Fibroblast of pulmonary artery (primary cell): Measurements from ENCODE around the gene DRD3.

ENCODE experiments used
- DNase-seq: peaks from one replicate; pipeline ENCODE4 v3.0.0-alpha.2; 2010; ENCODE audit warnings: low read depth
- H3K4me3 ChIP-seq: replicated peaks from 2 replicates; pipeline ENCODE4 v1.5.1; 2011; ENCODE audit warnings: low read depth, mild to moderate bottlenecking, control low read depth, low read length, moderate library complexity
- TF ChIP-seq, protein P1 (sequence below): IDR thresholded peaks from 2 replicates; pipeline ENCODE4 v1.5.1; 2011; ENCODE audit warnings: mild to moderate bottlenecking, control low read depth, low read length, inconsistent platforms; ENCODE audit errors: missing control alignments

Gene DRD3

GRCh38 chr3:114127517-114127916 lies 51.3 kb downstream of the DRD3 start:
- DNase-seq: peak; percentile 34
- H3K4me3 ChIP-seq: no peak overlapping the region
- TF ChIP-seq, protein P1, sequence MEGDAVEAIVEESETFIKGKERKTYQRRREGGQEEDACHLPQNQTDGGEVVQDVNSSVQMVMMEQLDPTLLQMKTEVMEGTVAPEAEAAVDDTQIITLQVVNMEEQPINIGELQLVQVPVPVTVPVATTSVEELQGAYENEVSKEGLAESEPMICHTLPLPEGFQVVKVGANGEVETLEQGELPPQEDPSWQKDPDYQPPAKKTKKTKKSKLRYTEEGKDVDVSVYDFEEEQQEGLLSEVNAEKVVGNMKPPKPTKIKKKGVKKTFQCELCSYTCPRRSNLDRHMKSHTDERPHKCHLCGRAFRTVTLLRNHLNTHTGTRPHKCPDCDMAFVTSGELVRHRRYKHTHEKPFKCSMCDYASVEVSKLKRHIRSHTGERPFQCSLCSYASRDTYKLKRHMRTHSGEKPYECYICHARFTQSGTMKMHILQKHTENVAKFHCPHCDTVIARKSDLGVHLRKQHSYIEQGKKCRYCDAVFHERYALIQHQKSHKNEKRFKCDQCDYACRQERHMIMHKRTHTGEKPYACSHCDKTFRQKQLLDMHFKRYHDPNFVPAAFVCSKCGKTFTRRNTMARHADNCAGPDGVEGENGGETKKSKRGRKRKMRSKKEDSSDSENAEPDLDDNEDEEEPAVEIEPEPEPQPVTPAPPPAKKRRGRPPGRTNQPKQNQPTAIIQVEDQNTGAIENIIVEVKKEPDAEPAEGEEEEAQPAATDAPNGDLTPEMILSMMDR: no peak

DNA sequence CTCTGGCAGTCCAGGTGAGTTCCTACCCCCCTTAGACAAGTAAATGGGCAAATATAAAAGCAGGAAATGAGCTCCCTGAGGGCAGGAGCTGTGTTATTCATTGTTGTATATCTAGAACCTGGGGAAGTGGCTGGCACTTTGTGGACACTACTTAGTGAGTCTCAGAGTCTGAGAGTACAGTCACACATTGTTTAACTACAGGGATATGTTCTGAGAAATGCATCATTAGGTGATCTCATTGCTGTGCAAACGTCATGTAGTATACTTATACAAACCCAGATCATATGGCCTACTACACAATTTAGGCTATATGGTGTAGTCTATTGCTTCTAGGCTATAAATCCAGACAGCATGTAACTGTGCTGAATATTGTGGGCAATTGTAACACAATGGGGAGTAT lies 52.4 kb downstream of the DRD3 start:
- DNase-seq: no peak
- TF ChIP-seq, protein P1: no peak
- H3K4me3 ChIP-seq: no peak overlapping the region

- peak; percentile 71 for DNase-seq
- TF ChIP-seq, protein P1: no peak
- H3K4me3 ChIP-seq: no peak overlapping the region
These were observed 56.7 kb downstream of the DRD3 start for GRCh38 chr3:114122027-114122709.

DNA sequence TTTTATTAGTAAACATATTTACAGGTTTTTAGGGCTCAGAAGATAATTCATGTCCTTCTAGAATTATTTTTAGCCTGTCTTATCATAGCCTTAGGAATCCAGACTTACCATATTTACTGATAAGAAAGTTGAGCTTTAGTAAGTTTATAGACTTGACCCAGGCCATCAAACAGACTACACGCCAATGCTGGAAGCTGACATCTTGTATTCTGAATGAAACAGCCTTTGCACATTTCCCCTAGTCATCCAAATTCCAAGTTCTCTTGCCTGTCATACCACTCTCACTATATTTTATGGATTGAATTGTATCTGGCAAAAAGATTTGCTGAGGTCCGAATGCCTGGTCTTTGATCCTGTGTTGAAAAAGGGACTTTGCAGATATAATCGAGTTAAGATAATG lies 58.6 kb downstream of the DRD3 start:
- H3K4me3 ChIP-seq: no peak overlapping the region
- no peak for DNase-seq
- TF ChIP-seq, protein P1: no peak

- no peak for DNase-seq
These were observed 59.1 kb downstream of the DRD3 start for GRCh38 chr3:114119776-114120175.

DNA sequence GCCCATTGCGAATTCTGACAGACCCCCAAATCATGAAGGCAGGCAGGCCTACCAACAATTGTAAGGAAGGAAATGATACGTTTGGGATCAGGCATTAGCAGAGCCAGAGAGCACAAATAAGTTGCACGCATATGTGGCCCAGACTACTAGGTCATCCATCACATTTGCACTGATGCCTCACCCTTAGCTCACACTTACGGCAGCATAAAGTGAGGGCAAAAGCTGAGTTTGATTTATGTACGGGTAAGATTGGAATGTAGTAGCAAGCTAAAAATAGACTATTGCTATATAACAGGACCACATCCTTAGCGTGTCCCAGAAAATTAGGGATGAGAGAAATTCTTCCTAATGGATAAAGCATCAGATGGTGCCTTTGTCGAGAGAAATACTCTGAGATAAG lies 63.7 kb downstream of the DRD3 start:
- TF ChIP-seq, protein P1: no peak
- no peak overlapping the region for H3K4me3 ChIP-seq
- DNase-seq: no peak

More at GRCh38 chr3:114119776-114120175, 59.1 kb downstream of the DRD3 start:
- TF ChIP-seq, protein P1: no peak
- H3K4me3 ChIP-seq: no peak overlapping the region

GRCh38 chr3:114114719-114115118 lies 64.1 kb downstream of the DRD3 start:
- H3K4me3 ChIP-seq: no peak overlapping the region
- TF ChIP-seq, protein P1: no peak
- no peak for DNase-seq
